ENCODE measurements around the gene SERP2.
A peak's percentile ranks its signal among the peaks of the same experiment; 100 is the strongest.

DNA sequence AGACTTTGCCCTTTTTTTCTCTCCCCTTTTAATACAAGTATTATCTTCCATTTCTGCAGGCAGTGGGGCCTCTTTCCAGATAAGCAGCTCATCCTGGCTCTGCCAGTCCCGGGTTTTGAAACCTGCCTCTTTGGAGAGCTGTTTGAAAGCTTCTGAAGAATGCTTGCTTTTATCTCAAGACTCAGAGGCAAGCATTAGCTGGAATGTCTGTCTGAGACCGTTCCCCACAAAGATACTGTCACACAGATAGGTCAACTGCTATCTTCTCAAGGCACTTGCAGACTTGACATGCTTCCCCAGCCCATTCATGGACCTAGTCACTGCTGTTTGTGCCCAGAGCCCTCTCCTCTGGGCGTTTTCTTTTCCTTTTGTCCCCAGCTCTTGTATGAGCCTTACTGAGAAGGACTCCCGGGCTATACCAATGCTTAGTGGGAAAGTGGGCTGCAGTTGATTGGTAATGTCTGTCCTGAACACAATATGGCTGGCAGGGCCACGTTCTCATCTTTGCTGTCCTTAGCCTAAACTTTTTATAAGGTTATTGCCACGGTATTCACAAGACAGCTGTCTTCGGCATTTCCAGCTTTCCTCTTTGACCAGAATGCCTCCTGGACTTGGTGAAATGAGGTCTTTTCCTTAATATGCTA is 13.4 kb downstream of the SERP2 start:
- TF ChIP-seq FOXM1 (IDR thresholded peaks at IDR 0.05; ENCODE audit: low read depth) (peak; percentile 77), FOXM1 (CRISPR knock-in tag; IDR thresholded peaks at IDR 0.05; ENCODE audit: low read depth) (no peak), ZNF76 (CRISPR knock-in tag; IDR thresholded peaks at IDR 0.05; ENCODE audit: borderline replicate concordance) (no peak), NR3C1 (CRISPR knock-in tag; IDR thresholded peaks at IDR 0.05) (no peak), SIX5 (IDR thresholded peaks at IDR 0.05; ENCODE audit: borderline replicate concordance in 1 of 2, insufficient read depth in 1 of 2, low read depth in 1 of 2, low read length in 2 of 2) (no peak), KDM1A (IDR thresholded peaks at IDR 0.05) (peak; percentile 79 to 91; a peak in 3 of 4 replicates), KDM4B (IDR thresholded peaks at IDR 0.05; ENCODE audit: borderline replicate concordance in 2 of 2, low read depth in 1 of 2) (no peak), SP2 (IDR thresholded peaks at IDR 0.05; ENCODE audit: extremely low read depth, low read depth, low read length, poor library complexity, severe bottlenecking) (no peak), TAF1 (IDR thresholded peaks at IDR 0.05; ENCODE audit: control insufficient read depth, extremely low read depth, insufficient read depth, low read length, severe bottlenecking) (peak; percentile 38), SMARCB1 (IDR thresholded peaks at IDR 0.05; ENCODE audit: insufficient read length, low read depth) (no peak), POLR2AphosphoS5 (IDR thresholded peaks at IDR 0.05; ENCODE audit: control insufficient read depth, insufficient read depth, low read depth, low read length) (peak; percentile 93), ETV6 (IDR thresholded peaks at IDR 0.05; ENCODE audit: borderline replicate concordance in 1 of 2, low read depth in 2 of 2, low read length in 1 of 2) (no peak), ETV6 (CRISPR knock-in tag; IDR thresholded peaks at IDR 0.05; ENCODE audit: borderline replicate concordance) (no peak)
- TF ChIP-seq, protein P1, sequence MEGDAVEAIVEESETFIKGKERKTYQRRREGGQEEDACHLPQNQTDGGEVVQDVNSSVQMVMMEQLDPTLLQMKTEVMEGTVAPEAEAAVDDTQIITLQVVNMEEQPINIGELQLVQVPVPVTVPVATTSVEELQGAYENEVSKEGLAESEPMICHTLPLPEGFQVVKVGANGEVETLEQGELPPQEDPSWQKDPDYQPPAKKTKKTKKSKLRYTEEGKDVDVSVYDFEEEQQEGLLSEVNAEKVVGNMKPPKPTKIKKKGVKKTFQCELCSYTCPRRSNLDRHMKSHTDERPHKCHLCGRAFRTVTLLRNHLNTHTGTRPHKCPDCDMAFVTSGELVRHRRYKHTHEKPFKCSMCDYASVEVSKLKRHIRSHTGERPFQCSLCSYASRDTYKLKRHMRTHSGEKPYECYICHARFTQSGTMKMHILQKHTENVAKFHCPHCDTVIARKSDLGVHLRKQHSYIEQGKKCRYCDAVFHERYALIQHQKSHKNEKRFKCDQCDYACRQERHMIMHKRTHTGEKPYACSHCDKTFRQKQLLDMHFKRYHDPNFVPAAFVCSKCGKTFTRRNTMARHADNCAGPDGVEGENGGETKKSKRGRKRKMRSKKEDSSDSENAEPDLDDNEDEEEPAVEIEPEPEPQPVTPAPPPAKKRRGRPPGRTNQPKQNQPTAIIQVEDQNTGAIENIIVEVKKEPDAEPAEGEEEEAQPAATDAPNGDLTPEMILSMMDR (IDR thresholded peaks at IDR 0.05 in 2 of 3, conservative IDR thresholded peaks at IDR 0.05 in 1 of 3; ENCODE audit: insufficient read depth in 2 of 3, low read depth in 1 of 3, low read length in 3 of 3): no peak

Data from K562 (cell line).